ENCODE results near the gene FOXG1. TPM values are rescaled to one million over a fixed set of nuclear protein-coding genes. Genes with fewer than 3 reads are reported as not detected.

FOXG1 gene
- total and polyA plus RNA-seq, 8 donors: 0.03 to 0.11 (median 0.05) TPM; not detected in 5

DNA sequence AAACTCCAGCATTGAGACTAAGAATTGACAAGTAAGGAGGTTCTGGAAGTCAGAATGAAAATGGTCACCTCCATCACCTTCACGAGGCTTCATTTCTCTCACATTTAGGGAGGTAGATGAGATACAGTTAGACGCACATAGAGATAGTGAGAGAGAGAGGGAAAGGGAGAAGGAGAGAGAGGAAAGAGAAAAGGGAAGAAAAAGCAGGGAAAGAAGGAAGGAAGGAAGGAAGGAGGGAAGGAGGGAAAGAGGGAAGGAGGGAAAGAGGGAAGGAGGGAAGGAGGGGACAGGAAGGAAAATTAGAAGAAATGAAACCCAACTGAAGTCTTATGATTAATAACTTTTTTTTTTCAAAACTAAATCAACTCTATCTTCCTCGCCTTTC lies 10.7 kb upstream of the FOXG1 start:
- no peaks in the 10 kb centered on the region for H3K9me3 ChIP-seq
- TF ChIP-seq, protein P1, sequence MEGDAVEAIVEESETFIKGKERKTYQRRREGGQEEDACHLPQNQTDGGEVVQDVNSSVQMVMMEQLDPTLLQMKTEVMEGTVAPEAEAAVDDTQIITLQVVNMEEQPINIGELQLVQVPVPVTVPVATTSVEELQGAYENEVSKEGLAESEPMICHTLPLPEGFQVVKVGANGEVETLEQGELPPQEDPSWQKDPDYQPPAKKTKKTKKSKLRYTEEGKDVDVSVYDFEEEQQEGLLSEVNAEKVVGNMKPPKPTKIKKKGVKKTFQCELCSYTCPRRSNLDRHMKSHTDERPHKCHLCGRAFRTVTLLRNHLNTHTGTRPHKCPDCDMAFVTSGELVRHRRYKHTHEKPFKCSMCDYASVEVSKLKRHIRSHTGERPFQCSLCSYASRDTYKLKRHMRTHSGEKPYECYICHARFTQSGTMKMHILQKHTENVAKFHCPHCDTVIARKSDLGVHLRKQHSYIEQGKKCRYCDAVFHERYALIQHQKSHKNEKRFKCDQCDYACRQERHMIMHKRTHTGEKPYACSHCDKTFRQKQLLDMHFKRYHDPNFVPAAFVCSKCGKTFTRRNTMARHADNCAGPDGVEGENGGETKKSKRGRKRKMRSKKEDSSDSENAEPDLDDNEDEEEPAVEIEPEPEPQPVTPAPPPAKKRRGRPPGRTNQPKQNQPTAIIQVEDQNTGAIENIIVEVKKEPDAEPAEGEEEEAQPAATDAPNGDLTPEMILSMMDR (IDR thresholded peaks at IDR 0.05): no peak
- ATAC-seq (no peak), DNase-seq (no peak)
- H3K36me3 ChIP-seq: no peaks in the 10 kb centered on the region
- H3K4me1 ChIP-seq: no peaks in the 10 kb centered on the region
- no peak overlapping the region for H3K4me3 ChIP-seq
- intact Hi-C loops (cut with DNase I): loop anchor here in 1 of 2 donors (5.0 to 10.0 kb wide), 2 partner anchors 466 to 779 kb away; no protein-coding TSS in a partner anchor
- peaks cover 69 to 95% of the 10 kb centered on the region in 2 donors for H3K27me3 ChIP-seq
- no peak overlapping the region for H3K27ac ChIP-seq

DNA sequence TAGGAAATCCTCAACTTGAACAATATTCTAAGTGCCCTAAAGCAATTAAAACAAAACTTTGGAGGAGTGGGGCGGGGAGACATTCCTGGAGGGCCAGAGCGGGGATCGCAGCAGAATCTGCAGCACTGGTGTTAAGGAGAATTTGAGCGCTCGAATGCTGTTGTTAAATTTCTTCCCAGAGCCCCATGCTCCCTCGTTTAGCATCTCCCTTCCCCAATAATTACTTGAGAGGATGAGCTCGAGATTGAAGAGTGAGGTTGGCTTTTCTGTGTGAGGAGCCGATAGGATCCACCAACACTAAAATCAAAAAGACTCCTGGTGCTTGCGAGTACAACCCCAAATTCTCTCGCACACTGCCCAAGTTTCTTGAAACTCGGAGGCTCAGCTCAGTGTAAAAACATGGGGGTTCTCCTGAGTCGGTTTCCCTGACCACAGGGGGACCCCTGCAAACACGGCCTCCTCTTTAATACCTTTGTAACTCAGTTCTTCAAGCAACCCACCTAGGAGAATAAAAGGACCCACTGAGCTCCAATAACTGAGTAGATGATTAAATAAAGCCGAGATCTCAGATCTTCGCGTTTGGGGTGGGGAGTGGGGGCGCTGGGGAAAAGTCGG lies 10.2 kb upstream of the FOXG1 start:
- intact Hi-C loops (cut with DNase I): loop anchor here in 1 of 2 donors (5.0 to 10.0 kb wide), 2 partner anchors 466 to 778 kb away; no protein-coding TSS in a partner anchor
- DNase-seq (no peak), ATAC-seq (no peak)
- H3K4me1 ChIP-seq: no peaks in the 10 kb centered on the region
- H3K4me3 ChIP-seq: no peak overlapping the region
- H3K36me3 ChIP-seq: no peaks in the 10 kb centered on the region
- no peak overlapping the region for H3K27ac ChIP-seq
- TF ChIP-seq, protein P1 (IDR thresholded peaks at IDR 0.05): no peak
- H3K9me3 ChIP-seq: no peaks in the 10 kb centered on the region
- H3K27me3 ChIP-seq: peaks cover 74 to 95% of the 10 kb centered on the region in 2 donors

DNA sequence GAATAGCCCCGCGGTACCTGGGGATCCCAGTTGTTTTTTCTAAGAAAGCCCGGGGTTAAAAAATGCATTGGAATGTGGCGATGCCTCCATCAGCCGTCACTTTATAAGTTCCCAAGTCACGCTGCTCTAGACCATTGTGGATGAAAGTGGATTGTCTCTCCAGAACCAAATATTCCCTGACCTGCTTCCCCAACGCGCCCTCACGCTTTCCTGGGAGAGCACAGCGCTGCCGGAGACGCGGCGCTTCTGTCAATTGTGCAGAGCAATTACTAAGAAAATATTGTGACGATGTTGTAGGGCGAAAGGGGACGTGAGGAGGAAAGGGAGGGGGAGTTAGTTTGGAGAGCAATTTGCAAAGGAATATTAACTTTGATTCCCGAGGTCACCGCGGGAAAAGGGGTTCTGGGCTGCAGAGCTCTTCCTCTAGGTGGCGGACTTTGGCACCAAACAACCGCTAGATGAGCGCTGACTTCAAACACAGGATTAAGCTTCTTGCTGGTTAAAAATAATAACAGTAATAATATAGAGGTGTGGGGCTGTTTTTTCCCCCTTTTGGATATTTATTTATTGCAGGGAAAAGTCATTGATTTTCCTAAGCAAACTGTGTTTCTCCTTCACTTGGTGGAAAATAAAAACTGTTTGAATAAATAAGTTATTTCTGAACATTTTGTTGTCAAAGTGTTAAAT lies 9.6 kb upstream of the FOXG1 start:
- Histone ChIP-seq H3K4me1 (no peaks in the 10 kb centered on the region), H3K9me3 (no peaks in the 10 kb centered on the region), H3K27ac (no peak overlapping the region), H3K36me3 (no peaks in the 10 kb centered on the region), H3K4me3 (no peak overlapping the region), H3K27me3 (peaks cover 81 to 95% of the 10 kb centered on the region in 2 donors)
- ATAC-seq (peak; percentile 62), DNase-seq (peak in 1 of 4 donors; percentile 41)
- intact Hi-C loops (cut with DNase I): loop anchor here in 1 of 2 donors (5.0 to 10.0 kb wide), 2 partner anchors 465 to 778 kb away; no protein-coding TSS in a partner anchor
- TF ChIP-seq, protein P1 (IDR thresholded peaks at IDR 0.05): peak; percentile 27 to 32

DNA sequence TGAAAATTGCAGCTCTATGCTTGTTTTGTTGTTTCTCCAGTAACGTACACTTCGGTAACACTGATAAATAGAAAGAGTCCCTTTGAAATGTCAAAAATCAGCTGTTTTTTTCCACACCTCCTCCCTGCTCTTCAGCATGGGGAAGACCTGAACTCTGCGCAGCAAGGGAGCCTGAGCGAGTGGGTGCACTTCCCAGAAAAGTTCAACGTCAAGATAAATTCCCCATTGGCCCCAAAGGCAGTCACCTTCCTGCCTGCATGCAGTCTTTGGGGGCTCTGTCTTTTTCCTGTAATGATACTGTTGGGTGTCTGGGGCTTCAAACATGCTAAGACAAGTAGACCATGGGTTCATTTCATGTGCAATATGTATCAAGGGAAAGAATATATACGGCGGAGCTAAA lies 8.8 kb upstream of the FOXG1 start:
- Histone ChIP-seq H3K36me3 (no peaks in the 10 kb centered on the region), H3K9me3 (no peaks in the 10 kb centered on the region), H3K4me3 (no peak overlapping the region), H3K27me3 (peaks cover 88 to 99% of the 10 kb centered on the region in 2 donors), H3K27ac (no peak overlapping the region), H3K4me1 (no peaks in the 10 kb centered on the region)
- intact Hi-C loops (cut with DNase I): loop anchor here in 1 of 2 donors (5.0 to 10.0 kb wide), 2 partner anchors 465 to 777 kb away; no protein-coding TSS in a partner anchor
- no peak for DNase-seq
- TF ChIP-seq, protein P1 (IDR thresholded peaks at IDR 0.05): no peak
- no peak for ATAC-seq

DNA sequence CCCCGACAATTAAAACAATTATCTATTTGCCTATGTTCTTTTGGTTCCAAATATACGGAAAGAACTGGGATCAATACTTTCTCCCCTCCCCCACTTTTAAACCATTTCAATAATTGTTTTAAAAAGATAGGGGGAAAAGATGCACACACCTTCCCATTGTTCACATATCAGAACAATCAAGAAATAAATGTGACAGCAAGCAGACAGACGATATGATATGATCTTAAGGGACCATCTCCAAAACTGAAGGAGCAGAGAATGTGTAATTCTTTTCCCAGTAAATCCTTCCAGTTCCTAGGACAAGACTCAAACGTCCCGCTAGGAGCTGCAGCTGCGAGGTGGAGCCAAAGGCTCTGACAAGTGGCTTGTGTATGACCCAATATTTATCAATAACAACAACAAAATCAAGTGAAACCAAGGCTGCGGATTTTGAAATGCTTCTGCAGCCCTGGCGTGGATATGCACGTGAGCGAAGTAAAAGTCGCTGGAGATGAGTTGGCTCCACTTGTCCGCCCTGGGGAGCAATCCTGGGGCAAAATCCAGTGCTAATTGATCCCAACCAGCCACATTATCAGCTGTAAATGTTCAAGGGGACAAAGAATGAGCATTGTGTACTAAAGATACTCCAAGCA lies 8.2 kb upstream of the FOXG1 start:
- ATAC-seq (no peak), DNase-seq (no peak)
- H3K4me1 ChIP-seq: no peaks in the 10 kb centered on the region
- H3K4me3 ChIP-seq: no peak overlapping the region
- intact Hi-C loops (cut with DNase I): loop anchor here in 1 of 2 donors (5.0 to 10.0 kb wide), 2 partner anchors 464 to 776 kb away; no protein-coding TSS in a partner anchor
- H3K27me3 ChIP-seq: peaks cover 94 to 100% of the 10 kb centered on the region in 2 donors
- H3K27ac ChIP-seq: no peak overlapping the region
- H3K36me3 ChIP-seq: no peaks in the 10 kb centered on the region
- no peaks in the 10 kb centered on the region for H3K9me3 ChIP-seq
- TF ChIP-seq, protein P1 (IDR thresholded peaks at IDR 0.05): no peak
